SU-DHL-6 (cell line): ENCODE measurements around the gene AMFR.
A peak's percentile ranks its signal among the peaks of the same experiment; 100 is the strongest.

Experiments
- H2AFZ ChIP-seq: fragments of 200-600 bp; sonication (generic); 2 replicates; pipeline ENCODE4 v1.6.1; 2014; ENCODE audit warnings: low read depth, mild to moderate bottlenecking, moderate library complexity, mixed read lengths, antibody characterized with exemption, low read length; ENCODE audit not compliant: severe bottlenecking
- H3F3A ChIP-seq: fragments of 200-600 bp; shearing (Covaris generic); 2 replicates; pipeline ENCODE4 v1.6.0; 2016; ENCODE audit warnings: antibody characterized with exemption, mild to moderate bottlenecking; ENCODE audit not compliant: insufficient read depth
- H3K27ac ChIP-seq: fragments of 200-600 bp; sonication (generic); 2 replicates; pipeline ENCODE4 v1.5.1; 2016; ENCODE audit warnings: low read depth, mild to moderate bottlenecking, low read length, moderate library complexity, mixed read lengths
- H3K27me3 ChIP-seq: fragments of 200-600 bp; sonication (generic), shearing (Covaris generic); 2 replicates; pipeline ENCODE4 v1.6.0; 2014; ENCODE audit warnings: mild to moderate bottlenecking, low read length
- H3K36me3 ChIP-seq: fragments of 200-600 bp; sonication (generic); 2 replicates; pipeline ENCODE4 v1.6.1; 2014; ENCODE audit warnings: mild to moderate bottlenecking, low read length, mixed read lengths
- H3K4me2 ChIP-seq: fragments of 300-600, 200-600 bp; shearing (Covaris generic), sonication (generic); 2 replicates; pipeline ENCODE4 v1.6.0; 2014; ENCODE audit warnings: low read length, low read depth, mild to moderate bottlenecking; ENCODE audit not compliant: poor library complexity, severe bottlenecking
- H3K4me3 ChIP-seq: fragments of 200-600 bp; sonication (generic); 2 replicates; pipeline ENCODE4 v1.5.1; 2014; ENCODE audit warnings: antibody characterized with exemption, low read length, mild to moderate bottlenecking, mixed read lengths; ENCODE audit not compliant: insufficient read depth, poor library complexity, severe bottlenecking
- H3K79me2 ChIP-seq: fragments of 200-600 bp; sonication (generic); 2 replicates; pipeline ENCODE4 v1.6.1; 2014; ENCODE audit warnings: mild to moderate bottlenecking, low read length, moderate library complexity; ENCODE audit not compliant: insufficient read depth
- H3K9ac ChIP-seq: fragments of 200-600 bp; sonication (generic); 2 replicates; pipeline ENCODE4 v1.7.0; 2014; ENCODE audit warnings: mild to moderate bottlenecking, low read length
- H3K9me2 ChIP-seq: fragments of 200-600 bp; sonication (generic); replicated peaks from 2 replicates; pipeline ENCODE4 v1.6.1; 2014; ENCODE audit warnings: low read length; ENCODE audit not compliant: insufficient read depth
- H3K9me3 ChIP-seq: fragments of 200-600 bp; sonication (generic); 2 replicates; pipeline ENCODE4 v1.6.1; 2014; ENCODE audit warnings: low read length, mixed read lengths; ENCODE audit not compliant: insufficient read depth
- H4K20me1 ChIP-seq: fragments of 200-600 bp; sonication (generic); 2 replicates; pipeline ENCODE4 v1.6.1; 2014; ENCODE audit warnings: low read depth, mild to moderate bottlenecking, antibody characterized with exemption, low read length, moderate library complexity, mixed read lengths
- CTCF ChIP-seq: fragments of 200-600 bp; sonication (generic); IDR thresholded peaks from one replicate; pipeline ENCODE4 v1.5.1; 2017; ENCODE audit warnings: antibody characterized with exemption, mild to moderate bottlenecking, low read length, moderate library complexity; ENCODE audit not compliant: insufficient read depth, poor library complexity, severe bottlenecking
- EZH2phosphoT487 ChIP-seq: fragments of 200-600 bp; sonication (generic), shearing (Covaris generic); conservative IDR thresholded peaks from 2 replicates; pipeline ENCODE4 v1.6.1; 2018; ENCODE audit warnings: mild to moderate bottlenecking, antibody characterized with exemption, low read length, moderate library complexity, mixed read lengths

AMFR gene

GRCh38 chr16:56422896-56423441 lies 2.4 kb downstream of the AMFR start:
- H3K36me3 ChIP-seq: no peaks in the 10 kb centered on the region
- H3K9ac ChIP-seq: peak overlapping the region; percentile 78
- H4K20me1 ChIP-seq: no peaks in the 10 kb centered on the region
- peak overlapping the region; percentile 91 for H3K27ac ChIP-seq
- no peaks in the 10 kb centered on the region for H3K9me3 ChIP-seq
- H3K9me2 ChIP-seq: no peaks in the 10 kb centered on the region
- H3F3A ChIP-seq: peaks cover 72% of the 10 kb centered on the region
- no peak overlapping the region for H2AFZ ChIP-seq
- H3K4me2 ChIP-seq: peak overlapping the region; percentile 98
- peaks cover 69% of the 10 kb centered on the region for H3K79me2 ChIP-seq
- H3K27me3 ChIP-seq: no peaks in the 10 kb centered on the region
- peak overlapping the region; percentile 88 for H3K4me3 ChIP-seq
- TF ChIP-seq EZH2phosphoT487 (no peak), CTCF (no peak)

- Histone ChIP-seq H3K4me3 (peak overlapping the region; percentile 88), H3F3A (peaks cover 63% of the 10 kb centered on the region)
Observed at GRCh38 chr16:56421976-56422669, 3.2 kb downstream of the AMFR start.

GRCh38 chr16:56421313-56421712 lies 4.0 kb downstream of the AMFR start:
- TF ChIP-seq CTCF: no peak
- TF ChIP-seq EZH2phosphoT487: no peak
- Histone ChIP-seq H3F3A (peaks cover 60% of the 10 kb centered on the region), H3K4me3 (peak overlapping the region; percentile 88), H4K20me1 (no peaks in the 10 kb centered on the region), H2AFZ (no peak overlapping the region), H3K27me3 (no peaks in the 10 kb centered on the region), H3K4me2 (peak overlapping the region; percentile 98), H3K9me3 (no peaks in the 10 kb centered on the region), H3K79me2 (peaks cover 85% of the 10 kb centered on the region), H3K27ac (peak overlapping the region; percentile 91), H3K9ac (peak overlapping the region; percentile 78), H3K36me3 (no peaks in the 10 kb centered on the region), H3K9me2 (no peaks in the 10 kb centered on the region)

More at GRCh38 chr16:56421976-56422669, 3.2 kb downstream of the AMFR start:
- H4K20me1 ChIP-seq: no peaks in the 10 kb centered on the region
- H3K9ac ChIP-seq: peak overlapping the region; percentile 78
- H3K27me3 ChIP-seq: no peaks in the 10 kb centered on the region
- no peaks in the 10 kb centered on the region for H3K9me2 ChIP-seq
- TF ChIP-seq EZH2phosphoT487 (no peak), CTCF (no peak)
- no peak overlapping the region for H2AFZ ChIP-seq
- no peaks in the 10 kb centered on the region for H3K36me3 ChIP-seq
- H3K27ac ChIP-seq: peak overlapping the region; percentile 91
- H3K4me2 ChIP-seq: peak overlapping the region; percentile 98
- H3K9me3 ChIP-seq: no peaks in the 10 kb centered on the region
- H3K79me2 ChIP-seq: peaks cover 77% of the 10 kb centered on the region
